NCI-H1105 treated with DMSO at 0.1 percent for 48 hours (cell line): ENCODE measurements around the gene DIPK1B.

Experiments
- DNase-seq: peaks from one replicate; lab custom pipeline; 2025; lab: John Stamatoyannopoulos, UW

DIPK1B gene

GRCh38 chr9:136769710-136770191 lies 57.4 kb downstream of the DIPK1B start:
- DNase-seq, result no peak

DNA sequence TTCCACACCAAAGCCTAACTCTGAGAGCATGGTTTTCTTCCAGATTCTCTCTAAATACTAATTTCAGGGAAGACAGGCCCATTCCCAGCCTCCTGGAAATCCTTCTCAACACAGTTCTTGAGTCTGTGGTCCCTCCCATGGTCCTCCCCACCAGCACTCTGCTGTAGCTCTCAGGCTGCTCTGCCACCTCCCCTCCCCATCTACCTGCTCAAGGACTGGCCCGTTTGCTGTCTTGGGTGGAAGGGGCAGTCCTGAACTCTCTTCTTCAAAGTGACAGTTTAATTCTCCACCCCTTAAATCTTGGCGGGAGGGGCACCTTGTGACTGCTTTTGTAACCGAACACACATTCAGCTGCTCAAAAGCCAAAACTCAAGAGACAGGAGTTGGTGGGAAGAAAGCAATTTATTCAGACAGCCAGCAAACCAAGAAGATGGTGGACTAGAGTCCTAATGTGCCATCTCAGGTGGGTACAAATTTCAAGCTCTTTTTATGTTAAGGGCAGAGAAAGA lies 59.6 kb downstream of the DIPK1B start:
- DNase-seq, result no peak

GRCh38 chr9:136773386-136774044 lies 61.1 kb downstream of the DIPK1B start:
- DNase-seq, result no peak
